Heart left ventricle (tissue), 16 donors: ENCODE data around the gene HOXB3. TPM values are rescaled to one million over a fixed set of nuclear protein-coding genes. Genes with fewer than 3 reads are reported as not detected.
A peak's percentile ranks its signal among the peaks of the same experiment; 100 is the strongest.

Source experiments
- ATAC-seq, 4 donors: fragments of 200-7000 bp; cut with Tn5 transposase; one replicate each; pipeline ENCODE4 v1.9.1; 2020 to 2022; ENCODE audit warnings: moderate library complexity in 4 of 4, mild to moderate bottlenecking in 3 of 4, moderate number of reproducible peaks in 1 of 4
- DNase-seq, 5 donors: peaks; one replicate each; pipeline ENCODE4 v3.0.0-alpha.2; 2020
- H3K27ac ChIP-seq, 12 donors: fragments of 200-600 bp; sonication (generic) in 4 of 12; one replicate each; pipeline versions ENCODE4 v1.5.0 to v1.8.0; 2016 to 2022; ENCODE audit warnings: mild to moderate bottlenecking in 2 of 12
- H3K27me3 ChIP-seq, 9 donors: fragments of 200-600 bp; sonication (generic) in 2 of 9; one replicate each; pipeline versions ENCODE4 v1.5.1 to v1.8.0; 2016 to 2022; ENCODE audit warnings: mild to moderate bottlenecking in 3 of 9
- H3K36me3 ChIP-seq, 9 donors: fragments of 200-600 bp; sonication (generic) in 2 of 9; one replicate each; pipeline versions ENCODE4 v1.5.0 to v1.8.0; 2018 to 2022; ENCODE audit warnings: mild to moderate bottlenecking in 2 of 9
- H3K4me1 ChIP-seq, 12 donors: fragments of 200-600 bp; sonication (generic) in 4 of 12; one replicate each; pipeline versions ENCODE4 v1.5.0 to v1.8.0; 2016 to 2022; ENCODE audit warnings: mild to moderate bottlenecking in 3 of 12
- H3K4me3 ChIP-seq, 12 donors: fragments of 200-600 bp; sonication (generic) in 4 of 12; one replicate each; pipeline versions ENCODE4 v1.5.0 to v1.8.0; 2017 to 2022; ENCODE audit warnings: mild to moderate bottlenecking in 9 of 12, moderate library complexity in 4 of 12
- H3K9me3 ChIP-seq, 12 donors: fragments of 200-600 bp; sonication (generic) in 4 of 12; one replicate each; pipeline versions ENCODE4 v1.5.0 to v1.8.0; 2016 to 2022; ENCODE audit warnings: mild to moderate bottlenecking in 1 of 12
- CTCF ChIP-seq, 12 donors: fragments of 200-600 bp; sonication (generic) in 4 of 12; IDR thresholded peaks; one replicate each; pipeline versions ENCODE4 v1.5.0 to v1.8.0; 2018 to 2022; ENCODE audit warnings: antibody characterized with exemption in 12 of 12, mild to moderate bottlenecking in 5 of 12
- POLR2A ChIP-seq, 2 donors: fragments of 450-650 bp; IDR thresholded peaks; one replicate each; pipeline ENCODE4 v1.6.1; 2017; ENCODE audit warnings: antibody characterized with exemption in 2 of 2, mild to moderate bottlenecking in 2 of 2, moderate library complexity in 2 of 2
- WGBS, 4 donors: extraction: QIAGEN DNeasy Blood & Tissue Kit in 2 of 4; methylation state at CpG; one replicate each; pipeline versions ENCODE4 v1.1.5 to v1.1.7; 2013 to 2018; 5-methylcytosine and 5-hydroxymethylcytosine counted together
- intact Hi-C, 10 donors: fragments of 100-400 bp; cut with DNase I; formaldehyde crosslinking; loops; one replicate each; pipeline versions ENCODE4 v1.11.1 to v1.14.2; 2022
- polyA plus RNA-seq, 2 donors: library from polyadenylated mRNA; stranded (reverse); fragments of 200-250 nt; gene quantifications; one replicate each; pipeline ENCODE4 v1.2.3, GENCODE V29; 2013
- total RNA-seq, 9 donors: library from RNA; depleted of rRNA in 2 of 9; stranded (reverse); fragments of >200 nt in 2 of 9; fragmentation: NEBNext Ultra II Directional in 3 of 9; extraction: Animal tissue kit (Norgen Biotek cat#: 25700) in 3 of 9; gene quantifications; one replicate each; pipeline versions ENCODE4 v1.1.0 to v1.2.4, GENCODE V29; 2016 to 2023
- donor health status: ischemic (EF 13 %, LVEDD 7.1; RV severe dilation, severe dysfunction).
- donor health status: healthy with polysubstance abuse.
- donor health status: DM: no; HTN: yes; CAD: no.
- donor health status: DM: no; HTN: no; CAD: no.
- donor health status: ischemic (EF 25% LVEDD 6.9; RV normal size, moderate dysfunction).
- donor health status: ischemic (EF 25% LVEDD 5.7; RV mildly dilated, moderate dysfunction).
- donor health status: healthy.
- donor health status: DM: yes; HTN: yes; CAD: no.
- donor health status: ischemic (EF 35%, LVEDD 5.7; RV mildly dilated, moderate dysfunction).
- donor health status: nonischemic (EF 11% LVEDD 7.7; RV severe dilation, severe dysfunction).
- donor health status: DM: yes; HTN: yes; CAD: no.
- donor health status: PGD.
- donor health status: ischemic (EF 29% LVEDD 5.4; RV normal size, mild dysfunction).
- donor health status: nonischemic (EF 23%, LVEDD 6.1; RV moderate dilation, normal function).

Gene HOXB3
- total and polyA plus RNA-seq, 11 donors: 0.11 to 5.5 (median 2.0) TPM

- H3K4me1 ChIP-seq: peaks cover 0 to 28% (median 0%) of the 10 kb centered on the region in 12 donors
- H3K27me3 ChIP-seq: peaks cover 0 to 94% (median 65%) of the 10 kb centered on the region in 9 donors
- TF ChIP-seq POLR2A (IDR thresholded peaks at IDR 0.05) (no peak), CTCF (IDR thresholded peaks at IDR 0.05) (no peak)
- no peaks in the 10 kb centered on the region for H3K9me3 ChIP-seq
- no peak for DNase-seq
- H3K4me3 ChIP-seq: peak overlapping the region in 1 of 12 donors; percentile 12
- WGBS, 4 donors: 45 to 58% (median 45%) methylated on average over 5 of the region's 5 CpGs
- peak overlapping the region in 1 of 12 donors; percentile 90 for H3K27ac ChIP-seq
- peaks cover 0 to 10% (median 0%) of the 10 kb centered on the region in 9 donors for H3K36me3 ChIP-seq
- ATAC-seq: no peak
- intact Hi-C loops: no loop called here
These were observed 36.9 kb downstream of the HOXB3 start for GRCh38 chr17:48553190-48553547.

GRCh38 chr17:48552466-48553189 is 37.4 kb downstream of the HOXB3 start:
- intact Hi-C loops: no loop called here
- ATAC-seq: no peak
- no peak overlapping the region for H3K4me3 ChIP-seq
- no peak for DNase-seq
- peaks cover 0 to 93% (median 65%) of the 10 kb centered on the region in 9 donors for H3K27me3 ChIP-seq
- H3K4me1 ChIP-seq: peaks cover 0 to 32% (median 0%) of the 10 kb centered on the region in 12 donors
- no peaks in the 10 kb centered on the region for H3K9me3 ChIP-seq
- H3K27ac ChIP-seq: peak overlapping the region in 1 of 12 donors; percentile 90
- no peak for TF ChIP-seq POLR2A (IDR thresholded peaks at IDR 0.05)
- TF ChIP-seq CTCF (IDR thresholded peaks at IDR 0.05): no peak
- H3K36me3 ChIP-seq: peaks cover 0 to 10% (median 0%) of the 10 kb centered on the region in 9 donors
- 24 to 68% (median 47%) methylated on average over 9 to 11 of the region's 11 CpGs for WGBS, 4 donors

- Histone ChIP-seq H3K4me1 (peaks cover 0 to 33% (median 2%) of the 10 kb centered on the region in 12 donors), H3K9me3 (no peaks in the 10 kb centered on the region), H3K27ac (peak overlapping the region in 1 of 12 donors; percentile 90), H3K27me3 (peaks cover 0 to 93% (median 66%) of the 10 kb centered on the region in 9 donors), H3K4me3 (no peak overlapping the region), H3K36me3 (peaks cover 0 to 10% (median 0%) of the 10 kb centered on the region in 9 donors)
- intact Hi-C loops: no loop called here
- DNase-seq: no peak
- no peak for TF ChIP-seq CTCF (IDR thresholded peaks at IDR 0.05)
- no peak for TF ChIP-seq POLR2A (IDR thresholded peaks at IDR 0.05)
- 35 to 62% (median 51%) methylated on average over 35 to 47 of the region's 47 CpGs for WGBS, 4 donors
- ATAC-seq: no peak
These were observed 38.2 kb downstream of the HOXB3 start for GRCh38 chr17:48551596-48552465.

- intact Hi-C loops: no loop called here
- Histone ChIP-seq H3K27ac (peak overlapping the region in 1 of 12 donors; percentile 90), H3K4me3 (no peak overlapping the region), H3K9me3 (no peaks in the 10 kb centered on the region), H3K27me3 (peaks cover 0 to 94% (median 70%) of the 10 kb centered on the region in 9 donors), H3K36me3 (peaks cover 0 to 10% (median 0%) of the 10 kb centered on the region in 9 donors), H3K4me1 (peaks cover 0 to 35% (median 6%) of the 10 kb centered on the region in 12 donors)
- DNase-seq: no peak
- WGBS, 4 donors: 39 to 81% (median 61%) methylated on average over 19 of the region's 19 CpGs
- no peak for ATAC-seq
- TF ChIP-seq POLR2A (IDR thresholded peaks at IDR 0.05) (no peak), CTCF (IDR thresholded peaks at IDR 0.05) (no peak)
These were observed 38.9 kb downstream of the HOXB3 start for GRCh38 chr17:48551214-48551555.
